ENCODE results near the gene ATF7.
"Not testable (repeated sequence)": the region's sequence is repeated elsewhere in the genome, so short reads cannot be mapped to it uniquely, and the experiment has no call there.

DNA sequence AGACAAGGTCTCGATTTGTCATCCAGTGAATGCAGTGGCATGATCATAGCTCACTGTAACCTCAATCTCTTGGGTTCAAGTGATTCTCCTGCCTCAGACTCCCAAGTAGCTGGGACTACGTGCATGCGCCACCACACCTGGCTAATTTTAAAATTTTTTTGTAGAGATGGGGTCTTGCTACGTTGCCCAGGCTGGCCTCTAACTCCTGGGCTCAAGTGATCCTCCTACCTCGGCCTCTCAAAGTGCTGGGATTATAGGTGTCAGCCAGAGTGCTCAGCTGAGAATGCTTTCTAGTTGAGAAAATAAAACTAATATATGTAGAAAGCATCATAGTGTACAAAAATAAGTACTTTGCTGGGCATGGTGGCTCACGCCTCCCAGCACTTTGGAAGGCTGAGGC lies 77.8 kb downstream of the ATF7 start:
- not testable (repeated sequence) for TF ChIP-seq RARB, ZFP30 (CRISPR knock-in tag; IDR thresholded peaks at IDR 0.05)
